ENCODE data around the gene XPR1. TPM values are rescaled to one million over a fixed set of nuclear protein-coding genes. Genes with fewer than 3 reads are reported as not detected.

XPR1 gene
- total and polyA plus RNA-seq, 10 of the 15 experiments (the other 5 are each of a cell fraction or from before 2014, with no cell fraction given) = 1.1 to 33.9 (median 11.3) TPM

DNA sequence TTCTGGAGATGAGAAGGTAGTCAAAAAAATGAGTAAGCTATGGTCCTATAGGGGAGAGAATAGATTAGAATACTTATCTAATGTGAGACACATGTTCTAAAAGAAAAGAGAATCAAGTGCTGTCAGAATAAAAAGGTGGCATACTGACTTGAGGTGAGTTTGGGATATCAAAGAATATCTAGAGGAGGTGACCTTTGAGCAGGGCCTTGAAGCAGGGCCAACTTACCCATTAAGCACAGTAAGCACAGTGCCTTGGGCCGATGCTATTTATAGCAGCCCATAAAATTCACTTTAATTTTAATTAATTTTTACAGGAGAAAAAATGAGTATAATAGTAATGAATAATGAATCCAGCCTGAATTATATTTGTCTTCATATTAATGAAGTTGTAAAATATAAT lies 92.2 kb downstream of the XPR1 start (continued):
- TF ChIP-seq, protein P1, sequence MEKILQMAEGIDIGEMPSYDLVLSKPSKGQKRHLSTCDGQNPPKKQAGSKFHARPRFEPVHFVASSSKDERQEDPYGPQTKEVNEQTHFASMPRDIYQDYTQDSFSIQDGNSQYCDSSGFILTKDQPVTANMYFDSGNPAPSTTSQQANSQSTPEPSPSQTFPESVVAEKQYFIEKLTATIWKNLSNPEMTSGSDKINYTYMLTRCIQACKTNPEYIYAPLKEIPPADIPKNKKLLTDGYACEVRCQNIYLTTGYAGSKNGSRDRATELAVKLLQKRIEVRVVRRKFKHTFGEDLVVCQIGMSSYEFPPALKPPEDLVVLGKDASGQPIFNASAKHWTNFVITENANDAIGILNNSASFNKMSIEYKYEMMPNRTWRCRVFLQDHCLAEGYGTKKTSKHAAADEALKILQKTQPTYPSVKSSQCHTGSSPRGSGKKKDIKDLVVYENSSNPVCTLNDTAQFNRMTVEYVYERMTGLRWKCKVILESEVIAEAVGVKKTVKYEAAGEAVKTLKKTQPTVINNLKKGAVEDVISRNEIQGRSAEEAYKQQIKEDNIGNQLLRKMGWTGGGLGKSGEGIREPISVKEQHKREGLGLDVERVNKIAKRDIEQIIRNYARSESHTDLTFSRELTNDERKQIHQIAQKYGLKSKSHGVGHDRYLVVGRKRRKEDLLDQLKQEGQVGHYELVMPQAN (conservative IDR thresholded peaks at IDR 0.05) = no peak
- TF ChIP-seq NR2C1 (IDR thresholded peaks at IDR 0.05) (no peak), POLR2A (IDR thresholded peaks at IDR 0.05; ENCODE audit: low read depth, low read length) (no peak), ZZZ3 (IDR thresholded peaks at IDR 0.05; ENCODE audit: control insufficient read depth, insufficient read length, low read depth) (no peak), FOXM1 (IDR thresholded peaks at IDR 0.05; ENCODE audit: low read depth, low read length) (no peak), DPF2 (IDR thresholded peaks at IDR 0.05) (no peak), ZNF24 (IDR thresholded peaks at IDR 0.05) (no peak), CHD1 (IDR thresholded peaks at IDR 0.05; ENCODE audit: low read depth, low read length) (no peak), SMC3 (IDR thresholded peaks at IDR 0.05; ENCODE audit: borderline replicate concordance, low read length) (no peak), BRCA1 (IDR thresholded peaks at IDR 0.05; ENCODE audit: low read depth, low read length) (no peak), MYB (IDR thresholded peaks at IDR 0.05; ENCODE audit: borderline replicate concordance, low read depth, low read length) (no peak), YY1 (IDR thresholded peaks at IDR 0.05; ENCODE audit: low read depth, low read length) (no peak), GABPA (IDR thresholded peaks at IDR 0.05; ENCODE audit: low read depth) (no peak), CHD2 (IDR thresholded peaks at IDR 0.05; ENCODE audit: borderline replicate concordance, low read depth, low read length) (no peak)
- TF ChIP-seq, protein P2, sequence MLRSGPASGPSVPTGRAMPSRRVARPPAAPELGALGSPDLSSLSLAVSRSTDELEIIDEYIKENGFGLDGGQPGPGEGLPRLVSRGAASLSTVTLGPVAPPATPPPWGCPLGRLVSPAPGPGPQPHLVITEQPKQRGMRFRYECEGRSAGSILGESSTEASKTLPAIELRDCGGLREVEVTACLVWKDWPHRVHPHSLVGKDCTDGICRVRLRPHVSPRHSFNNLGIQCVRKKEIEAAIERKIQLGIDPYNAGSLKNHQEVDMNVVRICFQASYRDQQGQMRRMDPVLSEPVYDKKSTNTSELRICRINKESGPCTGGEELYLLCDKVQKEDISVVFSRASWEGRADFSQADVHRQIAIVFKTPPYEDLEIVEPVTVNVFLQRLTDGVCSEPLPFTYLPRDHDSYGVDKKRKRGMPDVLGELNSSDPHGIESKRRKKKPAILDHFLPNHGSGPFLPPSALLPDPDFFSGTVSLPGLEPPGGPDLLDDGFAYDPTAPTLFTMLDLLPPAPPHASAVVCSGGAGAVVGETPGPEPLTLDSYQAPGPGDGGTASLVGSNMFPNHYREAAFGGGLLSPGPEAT (IDR thresholded peaks at IDR 0.05; ENCODE audit: low read depth) = no peak
- TF ChIP-seq, protein P3, sequence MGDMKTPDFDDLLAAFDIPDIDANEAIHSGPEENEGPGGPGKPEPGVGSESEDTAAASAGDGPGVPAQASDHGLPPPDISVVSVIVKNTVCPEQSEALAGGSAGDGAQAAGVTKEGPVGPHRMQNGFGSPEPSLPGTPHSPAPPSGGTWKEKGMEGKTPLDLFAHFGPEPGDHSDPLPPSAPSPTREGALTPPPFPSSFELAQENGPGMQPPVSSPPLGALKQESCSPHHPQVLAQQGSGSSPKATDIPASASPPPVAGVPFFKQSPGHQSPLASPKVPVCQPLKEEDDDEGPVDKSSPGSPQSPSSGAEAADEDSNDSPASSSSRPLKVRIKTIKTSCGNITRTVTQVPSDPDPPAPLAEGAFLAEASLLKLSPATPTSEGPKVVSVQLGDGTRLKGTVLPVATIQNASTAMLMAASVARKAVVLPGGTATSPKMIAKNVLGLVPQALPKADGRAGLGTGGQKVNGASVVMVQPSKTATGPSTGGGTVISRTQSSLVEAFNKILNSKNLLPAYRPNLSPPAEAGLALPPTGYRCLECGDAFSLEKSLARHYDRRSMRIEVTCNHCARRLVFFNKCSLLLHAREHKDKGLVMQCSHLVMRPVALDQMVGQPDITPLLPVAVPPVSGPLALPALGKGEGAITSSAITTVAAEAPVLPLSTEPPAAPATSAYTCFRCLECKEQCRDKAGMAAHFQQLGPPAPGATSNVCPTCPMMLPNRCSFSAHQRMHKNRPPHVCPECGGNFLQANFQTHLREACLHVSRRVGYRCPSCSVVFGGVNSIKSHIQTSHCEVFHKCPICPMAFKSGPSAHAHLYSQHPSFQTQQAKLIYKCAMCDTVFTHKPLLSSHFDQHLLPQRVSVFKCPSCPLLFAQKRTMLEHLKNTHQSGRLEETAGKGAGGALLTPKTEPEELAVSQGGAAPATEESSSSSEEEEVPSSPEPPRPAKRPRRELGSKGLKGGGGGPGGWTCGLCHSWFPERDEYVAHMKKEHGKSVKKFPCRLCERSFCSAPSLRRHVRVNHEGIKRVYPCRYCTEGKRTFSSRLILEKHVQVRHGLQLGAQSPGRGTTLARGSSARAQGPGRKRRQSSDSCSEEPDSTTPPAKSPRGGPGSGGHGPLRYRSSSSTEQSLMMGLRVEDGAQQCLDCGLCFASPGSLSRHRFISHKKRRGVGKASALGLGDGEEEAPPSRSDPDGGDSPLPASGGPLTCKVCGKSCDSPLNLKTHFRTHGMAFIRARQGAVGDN (IDR thresholded peaks at IDR 0.05) = no peak
